WTC11 (cell line): ENCODE results near the gene TBC1D20.

Experiments
- CREB1 ChIP-seq: sonication (generic); formaldehyde crosslinking; IDR thresholded peaks from 2 replicates; pipeline ENCODE4 v1.8.0; 2023; ENCODE audit warnings: mild to moderate bottlenecking, missing genetic modification reagents
- ESRRA ChIP-seq: sonication (generic); formaldehyde crosslinking; IDR thresholded peaks from 2 replicates; pipeline ENCODE4 v1.8.1; 2022; ENCODE audit warnings: mild to moderate bottlenecking, missing genetic modification reagents, borderline replicate concordance
- IRF2 ChIP-seq: sonication (generic); formaldehyde crosslinking; IDR thresholded peaks from 2 replicates; pipeline ENCODE4 v1.8.0; 2022; ENCODE audit warnings: low read depth, missing genetic modification reagents, borderline replicate concordance
- NFATC4 ChIP-seq: fragments of 250-450 bp; sonication (Bioruptor Pico); IDR thresholded peaks from 2 replicates; pipeline ENCODE4 v1.9.0; 2021; ENCODE audit warnings: mild to moderate bottlenecking
- TEAD4 ChIP-seq: sonication (generic); formaldehyde crosslinking; IDR thresholded peaks from 2 replicates; pipeline ENCODE4 v1.8.0; 2022; ENCODE audit warnings: mild to moderate bottlenecking, missing genetic modification reagents
- USF2 ChIP-seq: sonication (generic); formaldehyde crosslinking; IDR thresholded peaks from 2 replicates; pipeline ENCODE4 v1.8.1; 2023; ENCODE audit warnings: mild to moderate bottlenecking, missing genetic modification reagents, moderate library complexity
- ZNF121 ChIP-seq: sonication (generic); formaldehyde crosslinking; IDR thresholded peaks from 2 replicates; pipeline ENCODE4 v1.8.0; 2023; ENCODE audit warnings: missing genetic modification reagents
- ZNF219 ChIP-seq: sonication (generic); formaldehyde crosslinking; IDR thresholded peaks from 2 replicates; pipeline ENCODE4 v1.8.0; 2023; ENCODE audit warnings: missing genetic modification reagents, mild to moderate bottlenecking, borderline replicate concordance
- ZNF263 ChIP-seq: sonication (generic); formaldehyde crosslinking; IDR thresholded peaks from 2 replicates; pipeline ENCODE4 v1.8.1; 2022; ENCODE audit warnings: low read depth, mild to moderate bottlenecking, moderate library complexity, missing genetic modification reagents
- TF ChIP-seq, protein P1 (sequence below): fragments of 200-600 bp; IDR thresholded peaks from 2 replicates; pipeline ENCODE4 v1.8.0; 2022; ENCODE audit warnings: antibody characterized with exemption
- TF ChIP-seq, protein P2 (sequence below): sonication (generic); formaldehyde crosslinking; IDR thresholded peaks from 2 replicates; pipeline ENCODE4 v1.8.1; 2022; ENCODE audit warnings: low read depth, missing genetic modification reagents, borderline replicate concordance
- TF ChIP-seq, protein P3 (sequence below): sonication (generic); formaldehyde crosslinking; IDR thresholded peaks from 2 replicates; pipeline ENCODE4 v1.8.1; 2022; ENCODE audit warnings: missing genetic modification reagents, borderline replicate concordance
- TF ChIP-seq, protein P4 (sequence below): sonication (generic); formaldehyde crosslinking; IDR thresholded peaks from 2 replicates; pipeline ENCODE4 v1.8.0; 2022; ENCODE audit warnings: mild to moderate bottlenecking, missing genetic modification reagents

GRCh38 chr20:460707-461106, 1.6 kb downstream of the TBC1D20 start:
- TF ChIP-seq, protein P1, sequence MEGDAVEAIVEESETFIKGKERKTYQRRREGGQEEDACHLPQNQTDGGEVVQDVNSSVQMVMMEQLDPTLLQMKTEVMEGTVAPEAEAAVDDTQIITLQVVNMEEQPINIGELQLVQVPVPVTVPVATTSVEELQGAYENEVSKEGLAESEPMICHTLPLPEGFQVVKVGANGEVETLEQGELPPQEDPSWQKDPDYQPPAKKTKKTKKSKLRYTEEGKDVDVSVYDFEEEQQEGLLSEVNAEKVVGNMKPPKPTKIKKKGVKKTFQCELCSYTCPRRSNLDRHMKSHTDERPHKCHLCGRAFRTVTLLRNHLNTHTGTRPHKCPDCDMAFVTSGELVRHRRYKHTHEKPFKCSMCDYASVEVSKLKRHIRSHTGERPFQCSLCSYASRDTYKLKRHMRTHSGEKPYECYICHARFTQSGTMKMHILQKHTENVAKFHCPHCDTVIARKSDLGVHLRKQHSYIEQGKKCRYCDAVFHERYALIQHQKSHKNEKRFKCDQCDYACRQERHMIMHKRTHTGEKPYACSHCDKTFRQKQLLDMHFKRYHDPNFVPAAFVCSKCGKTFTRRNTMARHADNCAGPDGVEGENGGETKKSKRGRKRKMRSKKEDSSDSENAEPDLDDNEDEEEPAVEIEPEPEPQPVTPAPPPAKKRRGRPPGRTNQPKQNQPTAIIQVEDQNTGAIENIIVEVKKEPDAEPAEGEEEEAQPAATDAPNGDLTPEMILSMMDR, result no peak
- TF ChIP-seq ZNF219 (no peak), ZNF121 (no peak), ZNF263 (no peak), NFATC4 (CRISPR knock-in tag) (no peak), TEAD4 (CRISPR knock-in tag) (no peak), USF2 (CRISPR knock-in tag) (no peak), IRF2 (no peak), ESRRA (no peak), CREB1 (CRISPR knock-in tag) (no peak)
- TF ChIP-seq, protein P2, sequence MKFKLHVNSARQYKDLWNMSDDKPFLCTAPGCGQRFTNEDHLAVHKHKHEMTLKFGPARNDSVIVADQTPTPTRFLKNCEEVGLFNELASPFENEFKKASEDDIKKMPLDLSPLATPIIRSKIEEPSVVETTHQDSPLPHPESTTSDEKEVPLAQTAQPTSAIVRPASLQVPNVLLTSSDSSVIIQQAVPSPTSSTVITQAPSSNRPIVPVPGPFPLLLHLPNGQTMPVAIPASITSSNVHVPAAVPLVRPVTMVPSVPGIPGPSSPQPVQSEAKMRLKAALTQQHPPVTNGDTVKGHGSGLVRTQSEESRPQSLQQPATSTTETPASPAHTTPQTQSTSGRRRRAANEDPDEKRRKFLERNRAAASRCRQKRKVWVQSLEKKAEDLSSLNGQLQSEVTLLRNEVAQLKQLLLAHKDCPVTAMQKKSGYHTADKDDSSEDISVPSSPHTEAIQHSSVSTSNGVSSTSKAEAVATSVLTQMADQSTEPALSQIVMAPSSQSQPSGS (CRISPR knock-in tag), result no peak
- TF ChIP-seq, protein P3, sequence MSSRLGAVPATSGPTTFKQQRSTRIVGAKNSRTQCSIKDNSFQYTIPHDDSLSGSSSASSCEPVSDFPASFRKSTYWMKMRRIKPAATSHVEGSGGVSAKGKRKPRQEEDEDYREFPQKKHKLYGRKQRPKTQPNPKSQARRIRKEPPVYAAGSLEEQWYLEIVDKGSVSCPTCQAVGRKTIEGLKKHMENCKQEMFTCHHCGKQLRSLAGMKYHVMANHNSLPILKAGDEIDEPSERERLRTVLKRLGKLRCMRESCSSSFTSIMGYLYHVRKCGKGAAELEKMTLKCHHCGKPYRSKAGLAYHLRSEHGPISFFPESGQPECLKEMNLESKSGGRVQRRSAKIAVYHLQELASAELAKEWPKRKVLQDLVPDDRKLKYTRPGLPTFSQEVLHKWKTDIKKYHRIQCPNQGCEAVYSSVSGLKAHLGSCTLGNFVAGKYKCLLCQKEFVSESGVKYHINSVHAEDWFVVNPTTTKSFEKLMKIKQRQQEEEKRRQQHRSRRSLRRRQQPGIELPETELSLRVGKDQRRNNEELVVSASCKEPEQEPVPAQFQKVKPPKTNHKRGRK (CRISPR knock-in tag), result no peak
- TF ChIP-seq, protein P4, sequence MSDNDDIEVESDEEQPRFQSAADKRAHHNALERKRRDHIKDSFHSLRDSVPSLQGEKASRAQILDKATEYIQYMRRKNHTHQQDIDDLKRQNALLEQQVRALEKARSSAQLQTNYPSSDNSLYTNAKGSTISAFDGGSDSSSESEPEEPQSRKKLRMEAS (CRISPR knock-in tag), result no peak
